ENCODE results near the gene CYB5B.

DNA sequence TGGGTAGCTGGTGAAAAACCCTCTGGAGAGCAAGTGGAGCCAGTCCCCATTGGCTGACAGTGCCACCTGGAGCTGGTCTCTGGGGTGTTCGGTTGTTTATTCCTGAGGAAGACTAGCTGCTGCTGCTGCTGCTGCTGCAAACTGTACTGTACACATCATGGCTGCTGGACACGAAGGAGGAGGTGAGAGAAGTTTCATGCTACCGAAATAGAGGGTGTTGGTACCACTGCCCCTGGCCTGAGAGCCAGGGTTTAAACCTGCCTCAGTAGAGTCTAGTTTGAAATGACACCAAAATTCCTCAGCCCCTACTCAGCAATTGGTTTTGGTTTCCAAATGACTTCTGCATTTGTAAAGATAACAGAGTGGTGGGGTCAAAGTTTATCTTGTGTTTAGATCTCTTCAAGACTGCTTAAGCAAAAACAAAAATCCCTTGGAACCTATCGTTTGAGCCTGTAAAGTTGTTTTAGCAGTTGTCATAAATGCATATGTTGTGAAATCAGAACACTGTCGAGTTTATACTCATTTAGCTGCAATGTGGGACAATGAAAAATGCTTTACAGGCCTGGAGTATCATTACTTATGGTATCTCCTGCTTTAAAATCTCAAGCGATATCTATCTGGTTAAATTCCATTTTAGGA is 40.8 kb downstream of the CYB5B start:
- peak; percentile 23; the same call in 1 of the 2 replicates for TF ChIP-seq POLR2AphosphoS5 (IDR thresholded peaks at IDR 0.05; ENCODE audit: low read depth, low read length)
- no peak for TF ChIP-seq TAF1 (IDR thresholded peaks at IDR 0.05; ENCODE audit: low read depth, low read length)
- TF ChIP-seq POLR2A (IDR thresholded peaks at IDR 0.05; ENCODE audit: low read depth, low read length) = no peak
- TF ChIP-seq SPI1 (IDR thresholded peaks at IDR 0.05; ENCODE audit: low read depth, low read length) = peak; percentile 55
